NCI-H2107 treated with DMSO at 0.1 percent for 48 hours (cell line): Measurements from ENCODE around the gene RALGAPB.
"Not testable (repeated sequence)": the region's sequence is repeated elsewhere in the genome, so short reads cannot be mapped to it uniquely, and the experiment has no call there.

ENCODE experiments used
- DNase-seq: peaks from one replicate; lab custom pipeline; 2025; ENCODE audit not compliant: unreplicated experiment; lab: John Stamatoyannopoulos, UW

RALGAPB gene

DNA sequence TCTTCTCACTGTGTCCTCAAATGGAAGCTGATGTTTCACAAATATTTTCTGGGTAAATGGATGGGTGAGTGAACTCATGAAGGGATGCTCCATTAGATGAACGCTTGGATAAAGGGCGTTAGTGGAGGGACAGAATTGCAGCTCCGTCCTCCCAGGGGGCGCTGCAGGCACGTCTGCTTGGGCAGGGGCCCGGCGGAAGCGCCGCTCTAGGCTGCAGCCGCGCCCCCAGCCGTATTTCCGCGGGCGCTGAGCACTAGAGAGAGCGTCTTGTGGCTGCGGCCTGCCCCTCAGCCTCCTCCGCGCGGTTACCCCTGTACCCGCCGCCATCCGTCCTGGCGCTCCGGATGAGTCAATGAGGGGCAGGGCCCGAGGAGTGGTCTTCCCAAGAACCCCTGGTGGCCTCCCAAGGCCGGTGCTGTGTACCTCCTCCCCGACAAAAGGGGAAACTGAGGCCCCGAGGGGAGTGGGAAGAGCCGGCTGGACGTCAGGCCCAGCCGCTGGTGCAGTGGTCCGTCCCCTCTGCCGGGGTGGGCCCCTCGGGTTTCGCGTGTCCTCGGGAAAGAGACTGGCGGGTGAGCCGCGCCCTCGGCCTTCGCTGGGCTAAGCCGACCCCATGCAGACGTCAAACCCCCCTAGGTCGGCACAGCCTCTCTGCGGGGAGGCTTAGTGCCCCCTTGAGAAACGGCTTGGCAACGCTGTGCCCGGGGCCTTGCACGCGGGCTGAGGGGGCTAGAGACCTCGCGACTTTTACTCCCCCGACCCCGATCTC lies 26.0 kb upstream of the RALGAPB start:
- peak; percentile 46 for DNase-seq

- DNase-seq: no peak
Observed at GRCh38 chr20:38447251-38447661, 25.4 kb upstream of the RALGAPB start.

DNA sequence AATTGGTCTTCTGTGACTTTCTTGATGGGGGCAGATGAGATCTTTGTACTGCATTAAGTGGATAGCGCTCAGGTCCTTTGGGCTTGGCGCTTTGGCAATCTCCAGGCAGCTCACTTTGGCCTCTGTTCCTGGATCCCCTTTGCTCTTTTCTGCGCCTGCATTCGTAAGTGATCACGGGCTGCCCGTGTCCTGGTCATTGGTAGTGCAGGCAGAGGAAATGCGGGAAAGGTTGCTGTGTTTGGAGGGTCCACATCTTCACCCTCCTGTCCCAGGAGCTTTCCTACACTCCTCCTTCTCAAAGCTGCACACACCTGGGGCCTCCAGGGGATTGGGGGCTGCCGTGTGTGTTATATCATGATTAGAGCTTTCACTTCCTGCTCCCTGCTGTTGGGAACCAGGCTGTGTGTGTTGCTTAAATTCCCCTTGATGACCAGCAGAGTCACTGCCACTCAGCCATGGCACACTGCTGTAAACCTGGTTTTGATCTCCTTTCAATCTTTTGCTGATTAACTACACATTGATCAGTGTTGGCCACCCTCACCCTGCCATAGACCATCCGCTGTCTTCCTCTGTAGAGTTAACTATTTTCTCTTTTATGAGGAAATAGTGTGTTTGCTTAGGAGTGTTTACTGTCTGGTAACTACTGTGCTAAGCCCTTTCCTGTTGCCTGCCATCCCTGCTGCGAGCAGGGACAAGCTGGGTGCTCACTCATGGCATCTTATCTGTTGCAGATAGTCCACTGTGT lies 24.5 kb upstream of the RALGAPB start:
- no peak for DNase-seq

DNA sequence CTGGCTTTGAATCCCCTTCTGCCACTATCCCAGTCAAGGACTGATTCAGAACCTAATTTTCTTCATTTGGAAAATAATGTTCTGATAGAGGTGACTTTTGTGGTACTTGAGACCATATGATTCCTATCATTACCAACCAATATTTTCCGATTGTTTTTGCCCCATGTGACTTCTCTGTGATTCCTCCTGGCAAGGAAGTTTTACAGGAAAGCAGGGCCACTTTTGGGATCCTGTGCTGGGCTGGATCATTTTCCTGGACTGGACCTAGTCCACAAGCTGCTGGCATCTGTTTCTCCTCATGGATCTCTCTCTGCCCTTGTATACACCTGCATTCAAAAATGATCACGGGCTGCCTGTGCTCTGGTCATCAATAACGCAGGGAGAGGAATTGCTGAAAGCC lies 23.6 kb upstream of the RALGAPB start:
- DNase-seq: no peak

- DNase-seq: no peak
Observed at GRCh38 chr20:38450412-38450975, 22.1 kb upstream of the RALGAPB start.

DNA sequence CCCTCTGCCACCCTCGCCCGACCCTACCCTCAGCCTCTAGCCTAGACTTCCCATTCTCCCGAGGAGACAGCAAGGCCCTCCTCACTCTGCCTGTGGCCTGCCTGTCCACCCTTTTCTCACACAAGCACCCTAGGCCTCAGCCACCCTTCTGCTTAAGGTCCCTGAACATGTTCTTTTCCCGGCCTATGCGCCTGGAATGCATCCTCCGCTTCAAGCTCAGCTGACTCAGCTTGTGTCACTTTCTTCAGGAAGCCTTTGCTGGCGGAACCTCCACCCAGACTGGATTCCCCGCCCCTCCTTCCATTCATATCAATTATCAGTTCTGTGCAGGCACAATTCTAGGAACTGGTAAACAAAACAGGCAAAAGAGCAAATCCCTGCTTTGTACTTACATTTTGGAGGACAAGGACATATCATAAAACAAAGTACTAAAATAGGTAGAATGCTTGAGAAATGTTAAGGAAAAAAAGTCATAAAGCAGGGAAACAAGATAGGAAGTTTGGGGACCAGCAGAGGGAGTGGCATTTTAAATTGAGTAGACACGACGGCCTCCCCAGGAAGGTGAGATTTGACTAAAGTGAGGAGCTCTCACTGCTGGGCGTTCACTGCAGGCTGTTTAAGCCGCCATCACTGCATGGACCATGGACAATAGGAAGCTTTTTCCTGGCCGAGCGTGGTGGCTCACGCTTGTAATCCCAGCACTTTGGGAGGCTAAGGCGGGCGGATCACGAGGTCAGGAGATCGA lies 19.6 kb upstream of the RALGAPB start:
- no peak for DNase-seq

DNA sequence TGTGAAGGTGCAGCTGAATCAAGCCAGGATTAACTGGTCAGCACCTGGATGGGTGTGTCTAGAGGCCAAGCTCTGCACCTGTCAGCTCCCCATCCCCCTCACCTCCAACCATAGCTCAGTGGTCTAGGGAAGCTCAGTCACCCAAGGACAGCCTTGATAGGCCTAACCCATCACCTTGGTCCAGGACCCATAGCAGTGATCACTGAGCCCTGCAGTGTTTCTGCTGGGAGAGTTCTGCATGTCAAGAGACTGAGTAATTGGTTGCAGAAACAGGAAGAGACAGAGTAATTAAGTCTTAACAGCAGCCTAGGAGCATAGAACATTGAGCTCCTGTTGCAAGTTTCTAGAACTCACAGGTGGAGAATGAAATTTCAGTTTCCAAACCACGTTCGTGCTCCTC lies 18.7 kb upstream of the RALGAPB start:
- DNase-seq: no peak

- DNase-seq: no peak
Observed at GRCh38 chr20:38454556-38455473, 17.8 kb upstream of the RALGAPB start.

GRCh38 chr20:38458314-38458713 lies 14.3 kb upstream of the RALGAPB start:
- no peak for DNase-seq

- peak; percentile 19 for DNase-seq
Observed at GRCh38 chr20:38460040-38460623, 12.5 kb upstream of the RALGAPB start.

GRCh38 chr20:38460631-38461030 lies 12.0 kb upstream of the RALGAPB start:
- not testable (repeated sequence) for DNase-seq

DNA sequence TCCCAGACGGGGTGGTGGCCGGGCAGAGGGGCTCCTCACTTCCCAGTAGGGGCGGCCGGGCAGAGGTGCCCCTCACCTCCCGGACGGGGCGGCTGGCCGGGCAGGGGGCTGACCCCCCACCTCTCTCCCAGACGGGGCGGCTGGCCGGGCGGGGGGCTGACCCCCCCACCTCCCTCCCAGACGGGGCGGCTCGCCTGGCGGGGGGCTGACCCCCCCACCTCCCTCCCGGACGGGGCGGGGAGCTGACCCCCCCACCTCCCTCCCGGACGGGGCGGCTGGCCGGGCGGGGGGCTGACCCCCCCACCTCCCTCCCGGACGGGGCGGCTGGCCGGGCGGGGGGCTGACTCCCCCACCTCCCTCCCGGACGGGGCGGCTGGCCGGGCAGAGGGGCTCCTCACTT lies 11.5 kb upstream of the RALGAPB start:
- not testable (repeated sequence) for DNase-seq

GRCh38 chr20:38461569-38461968 lies 11.1 kb upstream of the RALGAPB start:
- DNase-seq: not testable (repeated sequence)

GRCh38 chr20:38466171-38466570 lies 6.5 kb upstream of the RALGAPB start:
- DNase-seq: no peak

GRCh38 chr20:38466983-38467382 lies 5.7 kb upstream of the RALGAPB start:
- no peak for DNase-seq

- no peak for DNase-seq
Observed at GRCh38 chr20:38471245-38471644, 1.4 kb upstream of the RALGAPB start.

DNA sequence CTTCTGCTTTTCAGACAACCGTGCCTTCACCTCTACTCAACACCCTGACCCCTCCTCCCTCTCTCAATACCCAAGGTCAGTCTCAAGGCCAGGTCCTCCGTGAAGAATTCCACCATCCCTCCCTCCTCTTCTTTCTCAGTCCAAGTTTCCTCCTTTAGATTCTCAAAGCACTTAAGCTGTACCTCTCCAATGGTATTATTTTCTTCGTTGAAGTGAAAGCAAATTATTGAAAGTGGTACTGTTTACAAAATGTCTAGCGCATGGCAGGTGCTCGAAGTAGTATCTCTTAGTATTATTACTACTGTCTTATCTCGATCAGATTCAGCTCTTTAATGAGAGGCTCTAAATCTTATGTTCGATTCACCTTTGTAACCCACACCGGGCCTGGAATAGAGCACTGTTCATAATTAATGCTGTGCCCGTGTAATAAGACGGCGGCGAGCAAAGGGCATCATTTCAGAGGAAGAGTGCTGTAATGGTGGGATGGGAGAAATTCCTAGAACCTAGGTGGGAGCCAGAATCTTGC lies 593 bp upstream of the RALGAPB start:
- no peak for DNase-seq

GRCh38 chr20:38473367-38473795 lies 738 bp downstream of the RALGAPB start:
- DNase-seq: no peak

- no peak for DNase-seq
Observed at GRCh38 chr20:38477747-38478146, 5.1 kb downstream of the RALGAPB start.

DNA sequence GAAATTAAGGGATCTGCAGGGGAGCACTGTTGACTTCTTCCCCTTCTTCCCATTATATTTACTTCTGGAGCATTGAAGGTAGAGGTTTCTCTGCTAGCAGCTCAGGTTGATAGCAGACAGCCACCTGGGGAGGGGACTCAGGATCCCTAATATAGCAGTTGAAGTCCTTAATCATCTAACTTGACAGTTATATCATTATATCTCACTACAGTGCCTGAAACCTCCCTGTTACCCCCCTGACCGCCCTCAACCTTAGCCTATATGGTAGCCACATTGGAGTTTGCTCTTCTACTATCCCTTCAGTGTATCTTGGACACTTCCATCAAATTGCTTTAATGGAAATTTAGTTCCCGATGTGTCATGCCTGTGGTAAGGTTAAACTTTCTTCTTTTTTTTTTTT lies 7.0 kb downstream of the RALGAPB start:
- DNase-seq: no peak
